Activated effector memory CD4-positive, alpha-beta T cell treated with Interleukin-2 at 50 U/mL for 16 hours (primary cell): ENCODE data around the gene GOLGA7B.
A peak's percentile ranks its signal among the peaks of the same experiment; 100 is the strongest.

Source experiments
- DNase-seq: peaks from one replicate; pipeline ENCODE4 v3.0.0-alpha.2; 2020

The GOLGA7B gene

GRCh38 chr10:97898429-97898828 lies 48.8 kb downstream of the GOLGA7B start:
- DNase-seq = no peak

DNA sequence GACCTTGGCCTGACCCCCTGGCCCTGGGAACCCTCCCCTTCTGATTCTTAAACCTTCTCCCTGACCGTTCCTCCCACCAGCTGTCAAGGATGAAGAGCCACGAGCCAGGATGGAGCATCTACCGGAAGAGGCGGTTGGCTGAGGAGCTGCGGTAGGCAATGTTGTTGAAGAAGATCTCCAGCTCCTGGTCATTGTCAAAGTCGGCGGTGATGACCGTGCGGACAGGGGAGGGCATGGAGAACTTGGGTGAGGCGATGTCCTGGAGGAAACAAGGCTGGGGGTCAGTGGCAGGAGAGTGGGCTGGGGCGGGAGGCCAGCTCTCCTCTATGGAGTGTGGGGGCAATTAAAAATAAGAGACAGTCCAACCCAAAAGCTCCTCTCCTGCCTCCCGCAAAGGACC lies 51.7 kb downstream of the GOLGA7B start:
- DNase-seq = no peak

DNA sequence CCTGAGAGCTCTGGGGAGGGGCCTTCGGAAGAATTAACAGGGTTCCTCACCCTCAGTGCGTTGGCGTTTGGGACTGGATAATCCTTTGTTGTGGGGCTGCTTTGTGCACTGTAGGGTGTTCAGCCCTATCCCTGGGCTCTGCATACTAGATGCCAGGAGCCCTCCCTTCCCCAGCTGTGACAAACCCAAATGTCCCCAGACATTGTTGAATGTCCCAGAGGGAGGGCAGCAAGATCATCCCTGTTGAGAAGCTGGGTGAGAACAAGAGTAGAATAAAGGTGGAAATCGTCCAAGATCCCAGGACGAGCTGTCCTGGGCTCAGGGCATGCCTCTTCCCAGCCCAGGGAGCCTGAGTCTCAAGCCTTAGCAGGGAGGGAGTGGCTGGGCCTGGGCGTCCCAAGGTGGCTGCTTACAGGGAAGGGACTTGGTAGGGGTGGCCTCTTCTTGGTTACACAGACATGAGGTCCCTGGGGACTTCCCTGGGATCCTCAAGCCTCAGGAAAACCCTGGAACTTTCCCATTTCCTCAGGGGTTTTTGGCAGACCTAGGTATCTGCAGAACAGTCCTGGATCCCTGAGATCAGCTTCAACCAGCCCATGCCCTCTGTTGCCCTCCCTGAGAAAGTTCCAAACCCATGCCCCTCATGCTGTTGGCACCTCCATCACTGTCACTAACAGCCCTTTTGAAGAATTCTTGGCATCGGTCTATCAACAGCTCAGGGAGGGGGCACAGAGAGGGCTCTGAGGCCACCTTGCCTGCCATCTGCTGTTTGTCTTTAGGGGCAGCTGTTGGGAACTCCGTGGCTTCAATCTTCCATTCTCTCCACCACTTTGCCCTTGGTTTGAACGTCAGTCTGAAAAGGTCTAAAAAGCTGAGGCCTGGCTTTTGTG lies 53.7 kb downstream of the GOLGA7B start:
- DNase-seq = no peak

DNA sequence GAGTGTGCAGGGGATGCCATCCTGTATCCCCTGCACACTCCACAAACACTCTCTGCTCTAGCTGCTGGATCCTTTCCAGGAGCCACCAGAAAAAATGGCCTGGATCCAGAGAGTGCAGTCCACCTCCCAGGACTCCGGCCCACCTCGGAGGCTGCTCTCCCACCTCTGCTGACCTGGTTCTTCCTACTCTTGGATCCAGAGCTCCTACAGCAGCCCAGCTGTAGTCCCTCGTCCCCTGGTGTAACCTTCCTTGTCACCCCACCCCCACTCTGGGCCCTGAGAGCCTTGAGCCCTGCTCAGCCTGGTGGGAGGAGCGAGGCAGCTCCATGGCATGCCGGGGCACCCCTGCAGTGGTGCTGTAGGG lies 54.4 kb downstream of the GOLGA7B start:
- no peak for DNase-seq

GRCh38 chr10:97904576-97904975 lies 54.9 kb downstream of the GOLGA7B start:
- DNase-seq = no peak

GRCh38 chr10:97905276-97905675 lies 55.6 kb downstream of the GOLGA7B start:
- no peak for DNase-seq

GRCh38 chr10:97907211-97907610 lies 57.6 kb downstream of the GOLGA7B start:
- DNase-seq = no peak

- DNase-seq = no peak
These were observed 58.2 kb downstream of the GOLGA7B start for GRCh38 chr10:97907830-97908229.

DNA sequence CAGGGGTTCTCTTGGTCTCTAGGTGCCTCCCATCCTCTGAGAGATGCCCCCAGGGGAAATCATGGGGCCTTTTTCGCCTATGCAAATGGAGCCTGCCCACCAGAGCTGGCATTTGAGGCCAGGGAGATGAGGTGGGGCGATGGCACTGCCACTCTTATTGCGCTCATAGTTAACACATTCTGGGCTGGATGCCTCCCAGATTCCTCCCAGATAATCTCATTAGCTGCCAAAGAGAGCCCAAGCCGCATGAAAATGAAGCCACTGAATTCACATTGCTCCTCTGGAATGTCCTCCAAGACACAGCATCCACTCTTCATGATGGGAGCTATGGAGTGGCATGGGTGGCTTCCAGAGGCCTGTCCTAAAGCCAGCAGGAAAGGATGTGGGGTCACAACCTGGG lies 61.0 kb downstream of the GOLGA7B start:
- DNase-seq = no peak

DNA sequence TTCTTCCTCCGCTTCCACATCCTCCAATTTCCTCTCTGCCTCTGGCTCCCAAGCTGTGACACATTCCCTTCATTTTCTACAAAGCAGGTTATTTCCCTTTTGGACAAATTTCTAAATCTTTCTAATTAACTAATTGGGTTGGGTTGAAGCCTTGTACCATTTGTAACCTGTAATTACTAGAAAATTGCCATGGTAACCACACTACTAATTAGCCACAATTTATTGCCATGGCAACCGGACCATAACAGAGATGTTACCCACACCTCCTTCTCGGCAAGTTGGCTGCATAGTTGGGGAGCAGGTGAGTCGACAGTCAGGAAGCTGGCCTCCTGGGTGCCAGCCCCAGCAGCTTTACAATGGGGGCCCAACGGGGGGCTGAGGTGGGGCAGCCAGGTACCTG lies 61.6 kb downstream of the GOLGA7B start:
- no peak for DNase-seq

- DNase-seq = no peak
These were observed 63.5 kb downstream of the GOLGA7B start for GRCh38 chr10:97913193-97913592.

DNA sequence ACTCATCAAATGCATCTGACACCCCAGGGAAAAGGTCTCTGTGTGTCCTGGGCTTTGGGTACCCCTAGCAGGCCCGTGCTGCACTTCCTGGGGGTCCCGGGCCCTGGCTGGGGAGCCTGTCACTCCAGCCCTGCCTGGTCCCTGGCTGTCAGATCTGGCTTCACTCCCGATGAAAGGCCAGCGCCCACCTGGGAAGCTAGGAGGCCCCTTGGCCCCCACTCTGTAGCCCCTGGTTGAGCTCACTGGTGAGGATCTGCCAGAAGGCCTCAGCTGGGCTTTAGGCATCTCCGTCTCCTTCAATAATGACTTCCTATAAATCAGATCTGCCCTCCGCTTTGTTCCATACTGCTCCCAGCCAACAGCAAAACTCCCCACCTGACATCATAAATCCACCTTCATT lies 64.0 kb downstream of the GOLGA7B start:
- DNase-seq = no peak

GRCh38 chr10:97914171-97914836 lies 64.7 kb downstream of the GOLGA7B start:
- no peak for DNase-seq

- DNase-seq = peak; percentile 52
These were observed 65.2 kb downstream of the GOLGA7B start for GRCh38 chr10:97914837-97915211.

- DNase-seq = no peak
These were observed 65.9 kb downstream of the GOLGA7B start for GRCh38 chr10:97915346-97916131.

- no peak for DNase-seq
These were observed 66.9 kb downstream of the GOLGA7B start for GRCh38 chr10:97916586-97916985.

DNA sequence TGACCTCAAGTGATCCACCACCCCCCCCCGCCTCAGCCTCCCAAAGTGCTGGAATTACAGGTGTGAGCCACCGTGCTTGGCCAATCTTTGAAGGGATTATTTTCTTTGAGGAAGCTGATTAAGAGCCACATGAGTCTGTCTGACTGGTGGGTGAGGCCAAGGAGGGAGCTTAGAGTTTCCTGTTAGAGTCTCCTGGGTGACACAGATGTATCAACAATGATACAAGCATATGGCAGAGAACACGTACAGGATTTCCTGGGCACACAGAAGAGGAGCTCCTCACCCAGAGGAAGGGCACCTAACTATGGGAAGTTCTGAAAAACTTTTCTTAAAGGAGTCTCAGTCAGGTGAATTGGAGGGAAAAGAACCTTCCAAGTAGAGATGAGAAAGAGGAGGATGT lies 69.4 kb downstream of the GOLGA7B start:
- DNase-seq = no peak

DNA sequence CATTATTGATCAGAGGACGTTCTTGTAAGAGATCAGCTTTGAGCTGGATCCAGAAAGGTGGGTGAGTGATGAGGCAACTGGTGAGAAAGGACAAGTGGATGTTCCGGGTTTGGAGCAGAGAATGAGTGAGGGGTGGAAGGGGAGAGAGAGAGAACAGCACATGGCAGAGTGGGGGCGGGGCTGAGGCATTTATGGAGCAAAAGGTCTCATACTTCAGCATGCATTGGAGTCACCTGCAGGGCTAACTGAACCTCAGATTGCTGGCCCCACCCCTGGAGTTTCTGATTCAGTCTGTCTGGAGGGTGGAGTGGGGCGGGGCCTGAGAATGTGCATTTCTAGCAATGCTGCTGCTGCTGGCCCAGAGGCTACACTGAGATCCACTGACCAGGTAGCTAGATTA lies 71.2 kb downstream of the GOLGA7B start:
- DNase-seq = no peak
